Body of pancreas (tissue), 4 donors: ENCODE measurements around the gene BMP7.

Experiments
- CTCF ChIP-seq, 7 experiments: fragments of 450-650 bp in 4 of 7; fragments of 200-600 bp in 3 of 7; sonication (generic) in 3 of 7; IDR thresholded peaks; one replicate each; pipeline ENCODE4 v1.5.1; 2016 to 2019; ENCODE audit warnings: antibody characterized with exemption in 7 of 7
- POLR2A ChIP-seq, 3 donors: fragments of 450-650 bp; IDR thresholded peaks; one replicate each; pipeline ENCODE4 v1.6.1; 2016; ENCODE audit warnings: antibody characterized with exemption in 3 of 3, mild to moderate bottlenecking in 2 of 3

DNA sequence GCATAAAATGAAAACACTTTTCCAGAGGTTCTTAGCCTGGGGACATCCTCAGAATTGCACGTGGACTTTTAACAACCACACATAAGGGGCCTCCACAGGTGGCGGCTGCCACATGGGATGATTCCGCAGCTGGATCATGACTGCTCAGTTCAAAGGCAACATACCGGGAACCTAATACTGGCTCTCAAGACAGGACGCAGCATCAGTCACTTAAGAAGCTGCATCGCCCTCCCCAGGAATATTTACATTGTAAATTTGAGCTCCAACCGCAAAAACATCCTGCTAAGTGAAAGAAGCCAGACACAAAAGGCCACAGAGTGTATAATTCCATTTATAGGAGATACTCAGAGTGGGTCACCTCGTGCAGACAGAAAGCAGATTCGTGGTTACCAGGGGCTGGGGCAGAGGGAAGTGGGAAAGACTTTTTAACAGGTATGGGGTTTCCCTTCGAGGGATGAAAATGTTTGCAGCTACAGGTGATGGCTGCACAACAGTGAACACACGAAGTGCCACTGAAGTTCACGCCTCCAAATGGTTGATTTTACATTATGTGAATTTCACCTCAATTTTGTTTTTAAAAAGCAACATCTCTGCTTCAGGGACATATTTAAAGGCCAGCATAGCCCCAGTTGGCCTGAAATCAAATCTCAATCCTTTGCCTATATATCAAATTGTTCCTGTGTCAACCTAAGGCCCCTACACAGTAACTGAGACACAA is 141.5 kb downstream of the BMP7 start:
- TF ChIP-seq POLR2A (IDR thresholded peaks at IDR 0.05): no peak
- no peak for TF ChIP-seq CTCF (IDR thresholded peaks at IDR 0.05)
